Measurements from ENCODE around the gene CITED1.

GRCh38 chrX:72330131-72330530, 24.4 kb upstream of the CITED1 start:
- no peak for TF ChIP-seq CTCF (conservative IDR thresholded peaks at IDR 0.05 in 1 of 2, IDR thresholded peaks at IDR 0.05 in 1 of 2; ENCODE audit: extremely low read depth in 1 of 2, insufficient read depth in 1 of 2, low read depth in 1 of 2, low read length in 2 of 2)
- TF ChIP-seq EZH2 (IDR thresholded peaks at IDR 0.05; ENCODE audit: borderline replicate concordance, low read length) = no peak
